Peyer's patch (tissue), 4 donors: ENCODE measurements around the gene SRRM3. TPM values are rescaled to one million over a fixed set of nuclear protein-coding genes. Genes with fewer than 3 reads are reported as not detected.
A peak's percentile ranks its signal among the peaks of the same experiment; 100 is the strongest.
"Not testable (repeated sequence)": the region's sequence is repeated elsewhere in the genome, so short reads cannot be mapped to it uniquely, and the experiment has no call there.

ENCODE experiments used
- DNase-seq, 3 donors: peaks; one replicate each; pipeline ENCODE4 v3.0.0-alpha.2; 2017 to 2019
- H3K27ac ChIP-seq, 4 donors: fragments of 200-600 bp; sonication (generic); one replicate each; pipeline ENCODE4 v1.5.1; 2016 to 2019
- H3K27me3 ChIP-seq, 2 donors: fragments of 200-600 bp; sonication (generic); one replicate each; pipeline ENCODE4 v1.5.1; 2019
- H3K36me3 ChIP-seq, 3 donors: fragments of 200-600 bp; sonication (generic); one replicate each; pipeline ENCODE4 v1.5.1; 2016 to 2019
- H3K4me1 ChIP-seq, 4 donors: fragments of 200-600 bp; sonication (generic); one replicate each; pipeline ENCODE4 v1.5.1; 2016 to 2019
- H3K4me3 ChIP-seq, 4 donors: fragments of 200-600 bp; sonication (generic); 1 replicate in 3 of 4; 2 replicates in 1 of 4; pipeline ENCODE4 v1.5.1; 2016 to 2019; ENCODE audit warnings: mild to moderate bottlenecking in 1 of 4
- H3K9me3 ChIP-seq, 4 donors: fragments of 200-600 bp; sonication (generic); one replicate each; pipeline ENCODE4 v1.5.1; 2016 to 2019; ENCODE audit warnings: mild to moderate bottlenecking in 1 of 4
- CTCF ChIP-seq, 6 experiments: fragments of 450-650 bp in 4 of 6; fragments of 200-600 bp in 2 of 6; sonication (generic) in 1 of 6; IDR thresholded peaks; one replicate each; pipeline ENCODE4 v1.5.1; 2017 to 2019; ENCODE audit warnings: antibody characterized with exemption in 6 of 6, mild to moderate bottlenecking in 3 of 6, moderate library complexity in 1 of 6
- POLR2A ChIP-seq, 2 donors: fragments of 450-650 bp; IDR thresholded peaks; one replicate each; pipeline ENCODE4 v1.5.1; 2017; ENCODE audit warnings: antibody characterized with exemption in 2 of 2, mild to moderate bottlenecking in 2 of 2, moderate library complexity in 2 of 2
- total RNA-seq, 4 donors: library from RNA; depleted of rRNA; stranded (reverse); fragments of >200 nt; gene quantifications; one replicate each; pipeline ENCODE4 v1.1.0, GENCODE V29; 2016

SRRM3 gene
- total RNA-seq, 4 donors from 2014 or later = 0.85 to 7.4 (median 1.2) TPM; not detected in 1

- Histone ChIP-seq H3K4me3 (no peak overlapping the region), H3K4me1 (peaks cover 0 to 19% (median 0%) of the 10 kb centered on the region in 4 donors)
- DNase-seq = no peak
Measured at GRCh38 chr7:76333511-76334101, 131.9 kb downstream of the SRRM3 start.

GRCh38 chr7:76334320-76334967, 132.7 kb downstream of the SRRM3 start:
- Histone ChIP-seq H3K27ac (no peak overlapping the region), H3K4me1 (peaks cover 0 to 19% (median 0%) of the 10 kb centered on the region in 4 donors), H3K9me3 (no peaks in the 10 kb centered on the region), H3K4me3 (no peak overlapping the region), H3K27me3 (no peaks in the 10 kb centered on the region), H3K36me3 (peaks cover 0 to 7% (median 0%) of the 10 kb centered on the region in 3 donors)
- TF ChIP-seq POLR2A (IDR thresholded peaks at IDR 0.05) (no peak), CTCF (IDR thresholded peaks at IDR 0.05) (no peak)
- no peak for DNase-seq

More at GRCh38 chr7:76333511-76334101, 131.9 kb downstream of the SRRM3 start:
- Histone ChIP-seq H3K36me3 (peaks cover 0 to 13% (median 0%) of the 10 kb centered on the region in 3 donors), H3K27ac (peak overlapping the region in 1 of 4 donors; percentile 9), H3K9me3 (no peaks in the 10 kb centered on the region), H3K27me3 (no peaks in the 10 kb centered on the region)
- no peak for TF ChIP-seq POLR2A (IDR thresholded peaks at IDR 0.05)
- TF ChIP-seq CTCF (IDR thresholded peaks at IDR 0.05) = no peak

GRCh38 chr7:76335417-76335816, 133.7 kb downstream of the SRRM3 start:
- H3K4me1 ChIP-seq = peaks cover 0 to 19% (median 0%) of the 10 kb centered on the region in 4 donors
- H3K4me3 ChIP-seq, H3K27me3 ChIP-seq, H3K27ac ChIP-seq, H3K9me3 ChIP-seq, DNase-seq, H3K36me3 ChIP-seq: not testable (repeated sequence)

GRCh38 chr7:76336094-76336493, 134.4 kb downstream of the SRRM3 start:
- Histone ChIP-seq H3K27me3 (no peaks in the 10 kb centered on the region), H3K27ac (no peak overlapping the region), H3K36me3 (peaks cover 0 to 4% (median 0%) of the 10 kb centered on the region in 3 donors), H3K4me3 (no peak overlapping the region), H3K9me3 (no peaks in the 10 kb centered on the region), H3K4me1 (peaks cover 0 to 19% (median 0%) of the 10 kb centered on the region in 4 donors)
- no peak for DNase-seq
- TF ChIP-seq CTCF (IDR thresholded peaks at IDR 0.05) = no peak
- TF ChIP-seq POLR2A (IDR thresholded peaks at IDR 0.05) = no peak

Other genes starting within 250 kb of the SRRM3 start
- 100 to 1,000 TPM in 2 of 4 donors, 10 to 100 TPM in 2; 62.7 to 116 (median 101) TPM for gene TMEM120A, start 207.3 kb upstream of the SRRM3 start, total RNA-seq
- gene STYXL1, start 153.9 kb upstream of the SRRM3 start, total RNA-seq = 10 to 100 TPM; 14.2 to 42.9 (median 29.5) TPM
- gene MDH2, start 153.8 kb upstream of the SRRM3 start, total RNA-seq = 100 to 1,000 TPM in 3 of 4 donors, 10 to 100 TPM in 1; 52.0 to 179 (median 139) TPM
- 100 to 1,000 TPM in 1 of 4 donors, 10 to 100 TPM in 3; 59.0 to 139 (median 88.3) TPM for gene HSPB1, start 100.8 kb downstream of the SRRM3 start, total RNA-seq
- 10 to 100 TPM; 40.5 to 74.3 (median 53.6) TPM for gene YWHAG, start 157.1 kb downstream of the SRRM3 start, total RNA-seq
- gene SSC4D, start 207.8 kb downstream of the SRRM3 start, total RNA-seq = 1 to 10 TPM in 1 of 4 donors, not detected in 3; 2.8 TPM
- 1 to 10 TPM in 3 of 4 donors, not detected in 1; 2.8 to 4.3 (median 3.3) TPM for gene ZP3, start 223.1 kb downstream of the SRRM3 start, total RNA-seq